Activated CD8-positive, alpha-beta memory T cell treated with anti-CD3 and anti-CD28 coated beads for 36 hours (primary cell): ENCODE measurements around the gene HTR7. TPM values are rescaled to one million over a fixed set of nuclear protein-coding genes. Genes with fewer than 3 reads are reported as not detected.

Experiments used
- CTCF ChIA-PET: fragments of 350-600 bp; sonication (Branson Sonifier 250); formaldehyde crosslinking; loops from one replicate; lab custom pipeline; 2021; ENCODE audit warnings: antibody characterized with exemption; lab: Charles Lee
- POLR2A ChIA-PET: fragments of 350-600 bp; sonication (Branson Sonifier 250); formaldehyde crosslinking; loops from one replicate; lab custom pipeline; 2021; ENCODE audit warnings: antibody characterized with exemption; lab: Charles Lee
- total RNA-seq, 2 experiments: library from RNA; stranded (reverse); gene quantifications; one replicate each; pipeline ENCODE4 v1.2.3, GENCODE V29; 2021

The HTR7 gene
- total RNA-seq, 2 experiments from 2014 or later: not detected

- ChIA-PET CTCF (no interaction called here), POLR2A (no interaction called here)
Measured at GRCh38 chr10:90695915-90696676, 161.7 kb downstream of the HTR7 start.

Other genes starting within 250 kb of the HTR7 start
- gene RPP30, start 13.9 kb upstream of the HTR7 start, total RNA-seq: 100 to 1,000 TPM; 107 to 112 TPM
- not detected for gene ANKRD1, start 63.0 kb upstream of the HTR7 start, total RNA-seq